Measurements from ENCODE around the gene RAB39A.

- no peak for TF ChIP-seq CTCF (conservative IDR thresholded peaks at IDR 0.05; ENCODE audit: low read length)
- TF ChIP-seq EZH2phosphoT487 (IDR thresholded peaks at IDR 0.05; ENCODE audit: borderline replicate concordance, low read depth, low read length): no peak
Measured at GRCh38 chr11:107882095-107882820, 46.0 kb upstream of the RAB39A start.
